ENCODE results near the gene ACRBP. TPM values are rescaled to one million over a fixed set of nuclear protein-coding genes. Genes with fewer than 3 reads are reported as not detected.

ACRBP gene
- 0.87 TPM for polyA plus RNA-seq (2012; ENCODE audit: low read depth, missing spikeins)

DNA sequence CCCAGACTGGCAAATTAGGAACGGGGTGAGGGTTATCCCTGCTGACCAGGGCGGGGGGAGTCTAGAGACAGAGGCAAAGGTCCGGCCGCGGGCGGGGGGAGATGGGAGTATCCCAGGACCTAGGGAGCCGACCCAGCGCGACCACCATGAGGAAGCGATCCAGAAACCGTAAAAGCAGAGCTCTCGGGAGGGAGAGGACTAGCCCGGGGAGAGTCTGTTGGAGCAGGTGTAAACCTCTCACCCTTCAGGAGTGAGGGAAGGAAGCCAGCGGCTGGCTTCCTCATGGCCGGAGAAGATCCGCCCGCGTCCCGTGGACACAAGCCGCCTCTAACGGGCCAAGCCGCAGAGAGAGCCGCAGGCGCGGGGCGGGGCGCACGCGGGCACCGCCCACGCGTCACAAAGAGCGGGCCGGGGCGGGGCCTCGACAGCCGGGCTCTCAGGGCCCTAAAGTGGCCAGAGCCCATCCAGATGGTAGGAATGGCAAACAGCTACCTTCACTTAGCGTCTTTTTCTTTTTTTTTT is at the start of gene ACRBP:
Gene ACRBP, minus strand, starts transcription at position 350 of the 522 bp plus-strand sequence. Its CDS starts 66 bp downstream, at position 284.
- FAIRE-seq (no peak), DNase-seq (ENCODE audit: insufficient read length, low spot score) (no peak)
- TF ChIP-seq SPI1 (IDR thresholded peaks at IDR 0.05; ENCODE audit: low read depth, low read length) (no peak), POU2F2 (IDR thresholded peaks at IDR 0.05; ENCODE audit: low read depth, low read length) (no peak), POLR2A (IDR thresholded peaks at IDR 0.05; ENCODE audit: low read depth, low read length) (no peak), PAX5 (IDR thresholded peaks at IDR 0.05; ENCODE audit: insufficient read depth, low read length, severe bottlenecking) (no peak), TAF1 (IDR thresholded peaks at IDR 0.05; ENCODE audit: low read depth, low read length) (no peak), POLR2AphosphoS5 (IDR thresholded peaks at IDR 0.05; ENCODE audit: low read depth, low read length) (no peak)

DNA sequence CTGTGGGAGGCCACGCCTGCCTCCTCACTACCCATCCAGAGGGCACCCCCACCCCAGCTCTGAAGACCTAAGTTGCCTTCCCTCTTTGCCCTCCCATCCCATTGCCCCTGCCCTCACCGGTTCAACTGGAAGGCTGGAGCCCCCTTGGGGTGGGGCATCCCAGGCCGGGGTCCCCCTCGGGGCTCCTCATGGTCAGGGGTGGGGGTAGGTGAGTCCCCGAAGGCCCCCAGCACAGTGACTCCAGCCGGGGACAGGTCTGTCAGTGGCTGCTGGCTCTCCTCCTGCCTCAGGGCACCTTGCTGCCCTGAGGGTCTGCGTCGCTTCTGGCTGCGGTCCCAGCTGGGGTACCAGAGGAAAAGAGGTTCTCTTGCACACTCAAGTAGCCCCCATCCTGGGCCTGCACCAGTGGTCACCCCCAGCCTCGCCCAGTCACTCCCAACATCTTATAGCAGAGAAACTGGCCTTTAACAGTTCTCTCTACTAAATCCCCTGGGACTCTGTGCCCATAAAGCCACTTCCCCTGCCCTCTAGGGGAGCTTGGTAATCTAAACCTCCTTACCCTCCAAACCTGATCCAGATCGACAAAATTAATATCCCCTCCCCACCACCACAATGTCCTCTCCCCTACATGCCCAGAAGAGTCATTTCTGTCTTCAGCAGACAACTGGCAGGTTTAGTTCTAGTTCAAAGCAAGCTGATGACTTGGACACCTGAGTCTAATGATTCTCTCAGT is 48.2 kb upstream of the ACRBP start:
- no peak for FAIRE-seq
- DNase-seq (ENCODE audit: insufficient read length, low spot score): no peak
- TF ChIP-seq TAF1 (IDR thresholded peaks at IDR 0.05; ENCODE audit: low read depth, low read length) (no peak), POU2F2 (IDR thresholded peaks at IDR 0.05; ENCODE audit: low read depth, low read length) (no peak), SPI1 (IDR thresholded peaks at IDR 0.05; ENCODE audit: low read depth, low read length) (no peak), PAX5 (IDR thresholded peaks at IDR 0.05; ENCODE audit: insufficient read depth, low read length, severe bottlenecking) (no peak), POLR2AphosphoS5 (IDR thresholded peaks at IDR 0.05; ENCODE audit: low read depth, low read length) (no peak), POLR2A (IDR thresholded peaks at IDR 0.05; ENCODE audit: low read depth, low read length) (no peak)

DNA sequence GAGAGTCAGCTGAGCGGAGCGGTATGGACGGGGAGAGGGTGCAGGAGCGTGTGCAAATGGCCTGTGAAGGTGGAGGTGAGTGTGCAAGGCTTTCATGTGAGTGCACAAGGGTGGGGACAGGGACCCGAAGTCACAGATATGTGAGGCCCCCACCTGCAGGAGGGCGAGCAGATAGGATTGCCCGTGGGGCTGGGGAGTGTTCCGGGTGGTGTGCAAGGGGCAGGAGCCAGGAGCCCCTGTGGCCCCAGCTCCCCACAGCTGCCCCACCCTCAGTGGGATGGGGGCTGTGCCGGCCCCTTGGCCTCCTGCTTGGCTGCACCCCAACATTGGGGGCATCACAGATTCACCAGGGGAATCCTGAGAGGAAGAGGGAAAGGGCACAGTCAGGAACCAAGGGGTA is 47.5 kb upstream of the ACRBP start:
- TF ChIP-seq POLR2AphosphoS5 (IDR thresholded peaks at IDR 0.05; ENCODE audit: low read depth, low read length): no peak
- TF ChIP-seq SPI1 (IDR thresholded peaks at IDR 0.05; ENCODE audit: low read depth, low read length): no peak
- no peak for TF ChIP-seq PAX5 (IDR thresholded peaks at IDR 0.05; ENCODE audit: insufficient read depth, low read length, severe bottlenecking)
- TF ChIP-seq POU2F2 (IDR thresholded peaks at IDR 0.05; ENCODE audit: low read depth, low read length): no peak
- TF ChIP-seq TAF1 (IDR thresholded peaks at IDR 0.05; ENCODE audit: low read depth, low read length): no peak
- TF ChIP-seq POLR2A (IDR thresholded peaks at IDR 0.05; ENCODE audit: low read depth, low read length): no peak
- DNase-seq (ENCODE audit: insufficient read length, low spot score) (no peak), FAIRE-seq (no peak)

DNA sequence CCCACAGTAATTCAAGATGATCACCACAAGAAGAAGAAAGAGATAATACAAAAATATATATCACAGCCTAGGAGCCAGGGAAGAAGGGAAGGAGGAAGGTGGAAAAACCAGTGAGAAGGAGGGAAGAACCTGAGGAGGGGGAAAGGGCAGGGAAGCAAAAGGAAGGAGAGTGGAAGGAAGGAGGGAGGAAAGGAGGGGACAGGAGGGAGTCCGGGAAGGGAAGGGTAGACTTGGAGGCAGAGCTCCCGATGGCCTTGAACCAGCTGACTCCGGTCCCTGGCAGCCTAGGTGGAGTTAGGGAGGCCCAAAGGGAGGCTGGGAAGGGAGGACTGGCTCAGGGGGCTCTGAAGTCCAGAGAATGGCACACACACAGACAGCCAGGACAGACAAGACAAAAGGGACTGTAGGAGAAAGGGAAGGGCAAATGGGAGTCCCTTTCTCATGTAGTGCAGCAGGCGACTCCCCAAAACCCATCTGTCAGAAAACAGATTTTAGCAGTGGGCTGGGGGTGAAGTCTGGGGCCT is 46.7 kb upstream of the ACRBP start:
- TF ChIP-seq POLR2A (IDR thresholded peaks at IDR 0.05; ENCODE audit: low read depth, low read length) (no peak), POU2F2 (IDR thresholded peaks at IDR 0.05; ENCODE audit: low read depth, low read length) (no peak), POLR2AphosphoS5 (IDR thresholded peaks at IDR 0.05; ENCODE audit: low read depth, low read length) (no peak), PAX5 (IDR thresholded peaks at IDR 0.05; ENCODE audit: insufficient read depth, low read length, severe bottlenecking) (no peak), TAF1 (IDR thresholded peaks at IDR 0.05; ENCODE audit: low read depth, low read length) (no peak)
- no peak for FAIRE-seq

DNA sequence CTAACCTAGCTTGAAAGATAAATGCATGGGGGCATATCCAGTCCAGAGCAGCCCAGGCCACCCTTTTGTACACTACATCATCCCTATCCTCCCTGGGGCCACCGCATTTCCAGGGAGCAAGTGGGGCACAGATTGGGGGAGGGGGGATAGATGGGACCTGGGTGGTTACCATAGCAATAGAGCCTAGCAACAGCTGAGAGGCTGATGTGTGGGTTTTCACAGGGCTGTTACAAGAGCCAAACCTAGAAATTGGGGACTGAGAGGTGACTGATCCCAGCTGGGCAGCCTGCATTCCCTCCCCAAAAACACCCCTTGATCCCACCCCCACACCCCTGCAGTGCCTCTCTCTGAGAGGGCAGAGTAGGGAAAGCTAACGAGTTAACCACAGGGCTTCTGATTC is 45.7 kb upstream of the ACRBP start:
- DNase-seq (ENCODE audit: insufficient read length, low spot score) (no peak), FAIRE-seq (no peak)
- TF ChIP-seq TAF1 (IDR thresholded peaks at IDR 0.05; ENCODE audit: low read depth, low read length) (no peak), POLR2AphosphoS5 (IDR thresholded peaks at IDR 0.05; ENCODE audit: low read depth, low read length) (no peak), SPI1 (IDR thresholded peaks at IDR 0.05; ENCODE audit: low read depth, low read length) (no peak), PAX5 (IDR thresholded peaks at IDR 0.05; ENCODE audit: insufficient read depth, low read length, severe bottlenecking) (no peak), POU2F2 (IDR thresholded peaks at IDR 0.05; ENCODE audit: low read depth, low read length) (no peak), POLR2A (IDR thresholded peaks at IDR 0.05; ENCODE audit: low read depth, low read length) (no peak)

More for the DNA sequence above, 46.7 kb upstream of the ACRBP start:
- DNase-seq (ENCODE audit: insufficient read length, low spot score): no peak

DNA sequence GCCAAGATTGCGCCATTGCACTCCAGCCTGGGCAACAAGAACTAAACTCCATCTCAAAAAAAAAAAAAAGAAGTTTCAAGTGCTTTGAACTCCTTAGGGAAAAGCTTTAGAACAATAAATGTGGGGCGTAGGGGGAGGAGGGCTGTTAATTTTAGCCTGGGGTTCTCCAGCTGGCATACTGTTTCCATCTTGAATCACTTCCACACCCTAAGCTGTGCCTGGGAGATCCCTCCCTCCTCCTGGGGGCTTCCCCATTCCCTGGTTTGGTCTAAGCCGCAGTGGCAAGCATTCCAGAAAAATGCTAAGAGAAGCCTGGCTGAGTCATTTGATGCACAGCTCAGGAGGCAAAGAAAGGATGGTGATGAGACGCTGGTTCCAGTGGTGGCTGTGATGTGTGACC is 44.2 kb upstream of the ACRBP start:
- DNase-seq (ENCODE audit: insufficient read length, low spot score) (no peak), FAIRE-seq (no peak)
- no peak for TF ChIP-seq POLR2A (IDR thresholded peaks at IDR 0.05; ENCODE audit: low read depth, low read length)
- TF ChIP-seq POLR2AphosphoS5 (IDR thresholded peaks at IDR 0.05; ENCODE audit: low read depth, low read length): no peak
- TF ChIP-seq SPI1 (IDR thresholded peaks at IDR 0.05; ENCODE audit: low read depth, low read length): no peak
- no peak for TF ChIP-seq POU2F2 (IDR thresholded peaks at IDR 0.05; ENCODE audit: low read depth, low read length)
- no peak for TF ChIP-seq PAX5 (IDR thresholded peaks at IDR 0.05; ENCODE audit: insufficient read depth, low read length, severe bottlenecking)
- TF ChIP-seq TAF1 (IDR thresholded peaks at IDR 0.05; ENCODE audit: low read depth, low read length): no peak

DNA sequence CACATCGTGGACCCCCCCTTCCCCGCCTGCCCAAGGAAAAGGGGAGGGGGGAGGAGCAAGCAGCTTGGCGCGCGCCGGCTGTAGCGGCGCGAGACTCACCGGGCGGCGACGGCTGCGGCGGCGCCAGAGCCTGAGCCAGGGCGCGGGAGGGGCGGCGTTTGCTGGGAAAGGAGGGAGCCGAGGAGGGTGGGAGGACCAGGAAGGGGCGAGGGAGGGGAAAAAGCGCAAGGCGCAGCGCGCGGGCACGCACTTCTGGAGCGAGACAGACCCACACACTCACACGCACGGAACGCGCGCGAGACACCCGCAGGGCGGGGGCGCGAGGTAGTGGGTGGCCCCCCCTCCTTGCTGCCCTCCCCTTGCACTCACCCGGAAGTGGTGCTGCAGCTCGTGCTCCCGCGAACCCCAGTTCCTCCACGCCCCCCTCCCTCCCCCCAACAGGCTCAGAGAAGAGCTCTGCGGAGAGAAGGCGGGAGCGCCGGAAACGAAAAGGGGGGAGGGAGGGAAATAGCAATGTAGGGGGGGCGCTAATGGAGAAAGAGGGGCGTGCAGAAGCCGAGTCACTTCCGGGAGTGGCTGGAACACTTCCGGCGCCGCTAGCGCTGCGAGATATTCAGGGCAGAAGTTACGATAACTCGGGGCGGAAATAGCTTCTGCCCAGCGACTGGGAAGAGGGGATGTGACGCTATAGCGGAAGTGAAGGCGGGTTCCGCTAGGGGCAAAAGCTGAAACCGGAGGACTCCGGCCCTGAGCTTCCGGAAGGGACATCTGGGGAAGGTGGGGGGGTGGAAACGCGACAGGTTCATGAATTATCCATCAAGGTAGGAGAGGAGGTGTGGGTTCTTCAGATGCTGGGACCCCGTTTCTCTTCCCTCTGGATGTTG is 42.0 kb upstream of the ACRBP start, which contains the start of gene ZNF384:
Gene ZNF384, minus strand, starts transcription at position 377 of the 884 bp plus-strand sequence. CDS start 9,855 bp downstream, outside the sequence.
- FAIRE-seq: peak; percentile 97
- peak; percentile 96 for DNase-seq (ENCODE audit: insufficient read length, low spot score)
- peak; percentile 83 for TF ChIP-seq POLR2A (IDR thresholded peaks at IDR 0.05; ENCODE audit: low read depth, low read length)
- TF ChIP-seq SPI1 (IDR thresholded peaks at IDR 0.05; ENCODE audit: low read depth, low read length): peak; percentile 60
- TF ChIP-seq POLR2AphosphoS5 (IDR thresholded peaks at IDR 0.05; ENCODE audit: low read depth, low read length): peak; percentile 63
- peak; percentile 3 for TF ChIP-seq PAX5 (IDR thresholded peaks at IDR 0.05; ENCODE audit: insufficient read depth, low read length, severe bottlenecking)
- peak; percentile 61; the same call in 1 of the 2 replicates for TF ChIP-seq POU2F2 (IDR thresholded peaks at IDR 0.05; ENCODE audit: low read depth, low read length)
- peak; percentile 49; the same call in 1 of the 2 replicates for TF ChIP-seq TAF1 (IDR thresholded peaks at IDR 0.05; ENCODE audit: low read depth, low read length)

DNA sequence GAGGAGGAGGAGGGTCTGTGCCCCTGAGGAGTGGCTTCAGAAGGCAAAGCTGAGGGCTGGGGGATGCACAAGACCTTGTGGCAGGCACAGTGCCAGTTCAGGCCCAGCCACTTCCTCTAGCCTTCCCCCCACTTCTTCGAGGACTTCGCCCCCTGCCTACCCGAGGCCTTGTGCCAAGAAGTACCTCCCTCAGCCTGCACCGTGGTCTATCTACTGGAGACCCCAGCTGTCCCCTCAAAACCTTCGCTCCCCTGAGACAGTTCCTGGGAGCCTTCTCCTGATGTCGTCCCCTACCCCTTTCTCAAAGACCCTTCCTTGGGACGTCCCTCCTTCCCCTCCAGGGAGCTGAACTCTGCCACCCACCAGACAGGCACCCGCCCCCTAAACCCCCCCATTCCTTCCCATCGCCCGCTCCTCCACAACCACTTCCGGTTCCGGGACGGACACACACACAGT is 41.3 kb upstream of the ACRBP start:
- FAIRE-seq (no peak), DNase-seq (ENCODE audit: insufficient read length, low spot score) (no peak)
- TF ChIP-seq POLR2A (IDR thresholded peaks at IDR 0.05; ENCODE audit: low read depth, low read length) (no peak), PAX5 (IDR thresholded peaks at IDR 0.05; ENCODE audit: insufficient read depth, low read length, severe bottlenecking) (no peak), SPI1 (IDR thresholded peaks at IDR 0.05; ENCODE audit: low read depth, low read length) (0 out of 2 replicates have a peak, but pooled peaks have one; percentile 25), POLR2AphosphoS5 (IDR thresholded peaks at IDR 0.05; ENCODE audit: low read depth, low read length) (no peak), TAF1 (IDR thresholded peaks at IDR 0.05; ENCODE audit: low read depth, low read length) (no peak), POU2F2 (IDR thresholded peaks at IDR 0.05; ENCODE audit: low read depth, low read length) (no peak)
